ENCODE results near the gene EIF2B1. TPM values are rescaled to one million over a fixed set of nuclear protein-coding genes. Genes with fewer than 3 reads are reported as not detected.

EIF2B1 gene
- total RNA-seq, 1 experiment from 2014 or later: 50.2 TPM

Other genes with a start within 250 kb of the EIF2B1 start
- 43.6 and 53.5 TPM in 2 replicates for gene KMT5A, start 249.6 kb downstream of the EIF2B1 start, total RNA-seq (2014; rRNA removed; shearing (Covaris generic))
- gene RILPL2, start 197.0 kb downstream of the EIF2B1 start, total RNA-seq (2014; rRNA removed; shearing (Covaris generic)): 1.8 and 2.2 TPM in 2 replicates
- 14.9 and 18.7 TPM in 2 replicates for gene SNRNP35, start 175.5 kb downstream of the EIF2B1 start, total RNA-seq (2014; rRNA removed; shearing (Covaris generic))
- gene RILPL1, start 100.0 kb downstream of the EIF2B1 start, total RNA-seq (2014; rRNA removed; shearing (Covaris generic)): 6.8 and 8.5 TPM in 2 replicates
- 196 and 211 TPM in 2 replicates for gene TMED2, start 49.1 kb downstream of the EIF2B1 start, total RNA-seq (2014; rRNA removed; shearing (Covaris generic))
- gene DDX55, start 31.6 kb downstream of the EIF2B1 start, total RNA-seq (2014; rRNA removed; shearing (Covaris generic)): 29.8 and 40.9 TPM in 2 replicates
- 32.7 and 38.2 TPM in 2 replicates for gene GTF2H3, start 143 bp upstream of the EIF2B1 start, total RNA-seq (2014; rRNA removed; shearing (Covaris generic))
- gene TCTN2, start 37.4 kb upstream of the EIF2B1 start, total RNA-seq (2014; rRNA removed; shearing (Covaris generic)): 9.4 and 10.0 TPM in 2 replicates
- 26.6 and 35.3 TPM in 2 replicates for gene ATP6V0A2, start 78.7 kb upstream of the EIF2B1 start, total RNA-seq (2014; rRNA removed; shearing (Covaris generic))
- gene DNAH10, start 128.6 kb upstream of the EIF2B1 start, total RNA-seq (2014; rRNA removed; shearing (Covaris generic)): 5.6 and 6.6 TPM in 2 replicates